BE2C (cell line): ENCODE data around the gene ELP5.

Experiments
- DNase-seq: peaks from one replicate; pipeline ENCODE4 v3.0.0-alpha.2; 2020
- H3K27me3 ChIP-seq: fragments of 250-450 bp; sonication (Bioruptor Pico); 2 replicates; pipeline ENCODE4 v1.5.1; 2020; ENCODE audit warnings: mild to moderate bottlenecking
- H3K36me3 ChIP-seq: fragments of 250-450 bp; sonication (Bioruptor Pico); 2 replicates; pipeline ENCODE4 v1.5.1; 2020; ENCODE audit warnings: mild to moderate bottlenecking
- H3K4me1 ChIP-seq: fragments of 250-450 bp; sonication (Bioruptor Pico); 2 replicates; pipeline ENCODE4 v1.5.1; 2020
- H3K4me3 ChIP-seq: 2 replicates; pipeline ENCODE4 v1.5.1; 2011; ENCODE audit warnings: low read depth, low read length
- H3K9me3 ChIP-seq: fragments of 250-450 bp; sonication (Bioruptor Pico); 2 replicates; pipeline ENCODE4 v1.5.1; 2020
- TF ChIP-seq, protein P1 (sequence below): IDR thresholded peaks from 2 replicates; pipeline ENCODE4 v1.5.1; 2012; ENCODE audit warnings: mild to moderate bottlenecking, low read depth, low read length

Gene ELP5

GRCh38 chr17:7283471-7284216 lies 31.6 kb downstream of the ELP5 start:
- DNase-seq = no peak
- H3K4me3 ChIP-seq = no peak overlapping the region
- H3K36me3 ChIP-seq = no peaks in the 10 kb centered on the region
- TF ChIP-seq, protein P1, sequence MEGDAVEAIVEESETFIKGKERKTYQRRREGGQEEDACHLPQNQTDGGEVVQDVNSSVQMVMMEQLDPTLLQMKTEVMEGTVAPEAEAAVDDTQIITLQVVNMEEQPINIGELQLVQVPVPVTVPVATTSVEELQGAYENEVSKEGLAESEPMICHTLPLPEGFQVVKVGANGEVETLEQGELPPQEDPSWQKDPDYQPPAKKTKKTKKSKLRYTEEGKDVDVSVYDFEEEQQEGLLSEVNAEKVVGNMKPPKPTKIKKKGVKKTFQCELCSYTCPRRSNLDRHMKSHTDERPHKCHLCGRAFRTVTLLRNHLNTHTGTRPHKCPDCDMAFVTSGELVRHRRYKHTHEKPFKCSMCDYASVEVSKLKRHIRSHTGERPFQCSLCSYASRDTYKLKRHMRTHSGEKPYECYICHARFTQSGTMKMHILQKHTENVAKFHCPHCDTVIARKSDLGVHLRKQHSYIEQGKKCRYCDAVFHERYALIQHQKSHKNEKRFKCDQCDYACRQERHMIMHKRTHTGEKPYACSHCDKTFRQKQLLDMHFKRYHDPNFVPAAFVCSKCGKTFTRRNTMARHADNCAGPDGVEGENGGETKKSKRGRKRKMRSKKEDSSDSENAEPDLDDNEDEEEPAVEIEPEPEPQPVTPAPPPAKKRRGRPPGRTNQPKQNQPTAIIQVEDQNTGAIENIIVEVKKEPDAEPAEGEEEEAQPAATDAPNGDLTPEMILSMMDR = no peak
- no peaks in the 10 kb centered on the region for H3K4me1 ChIP-seq
- H3K9me3 ChIP-seq = no peaks in the 10 kb centered on the region
- no peaks in the 10 kb centered on the region for H3K27me3 ChIP-seq

GRCh38 chr17:7284911-7285310 lies 32.9 kb downstream of the ELP5 start:
- TF ChIP-seq, protein P1 = no peak
- H3K9me3 ChIP-seq = no peaks in the 10 kb centered on the region
- no peaks in the 10 kb centered on the region for H3K4me1 ChIP-seq
- DNase-seq = no peak
- H3K27me3 ChIP-seq = no peaks in the 10 kb centered on the region; the same call in 1 of the 2 replicates
- no peaks in the 10 kb centered on the region for H3K36me3 ChIP-seq
- no peak overlapping the region for H3K4me3 ChIP-seq

DNA sequence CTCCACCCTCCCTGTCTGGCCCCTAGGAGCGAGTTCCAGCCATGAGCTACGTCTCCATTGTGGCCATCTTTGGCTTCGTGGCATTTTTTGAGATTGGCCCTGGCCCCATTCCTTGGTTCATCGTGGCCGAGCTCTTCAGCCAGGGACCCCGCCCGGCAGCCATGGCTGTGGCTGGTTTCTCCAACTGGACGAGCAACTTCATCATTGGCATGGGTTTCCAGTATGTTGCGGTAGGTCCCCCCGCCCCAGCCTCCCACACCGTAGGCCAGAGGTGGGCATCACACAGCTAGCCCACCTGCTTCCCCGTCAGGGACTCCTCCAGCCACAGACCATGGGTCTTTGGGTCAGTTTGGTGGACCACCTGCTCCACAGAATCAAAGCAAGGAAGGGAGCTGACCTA lies 33.7 kb downstream of the ELP5 start:
- H3K36me3 ChIP-seq = no peaks in the 10 kb centered on the region

DNA sequence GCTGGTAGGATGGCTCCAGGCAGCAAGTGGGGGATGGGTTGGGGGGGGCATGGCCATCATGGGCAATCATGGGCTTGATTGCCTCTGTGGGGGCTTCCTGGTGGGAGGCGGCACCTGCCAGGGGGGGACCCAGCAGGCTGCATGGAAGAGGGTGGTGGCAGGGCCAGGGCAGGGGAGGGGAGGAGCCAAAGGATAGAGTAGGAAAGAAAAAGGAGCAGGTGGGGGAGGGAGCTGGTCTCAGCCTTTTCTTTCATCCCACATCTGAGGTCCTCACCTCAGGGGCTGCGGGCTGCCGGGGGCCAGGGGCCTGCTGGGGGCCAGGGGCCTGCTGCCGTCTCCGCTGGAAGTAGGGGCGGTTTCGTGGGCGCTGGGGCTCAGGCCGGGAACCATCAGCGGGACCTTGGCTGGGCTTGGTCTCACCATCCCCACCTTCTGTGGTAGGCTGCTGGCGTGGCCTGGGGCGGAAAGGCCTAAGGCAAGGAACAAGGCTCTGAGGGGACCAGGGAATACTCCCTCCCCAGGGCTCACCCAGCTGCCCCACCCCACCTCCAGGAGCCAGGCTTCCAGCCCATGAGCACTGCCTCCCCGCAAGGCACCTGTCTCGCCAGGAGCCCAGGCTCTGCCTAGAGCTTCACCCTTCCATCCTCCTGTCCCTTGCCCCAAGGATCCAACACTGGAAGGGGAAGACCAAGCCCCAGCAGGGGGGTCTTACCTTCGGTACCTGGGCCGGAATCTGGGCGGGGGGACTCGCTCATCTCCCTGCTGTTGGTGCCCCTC lies 37.4 kb downstream of the ELP5 start:
- TF ChIP-seq, protein P1 = no peak
- Histone ChIP-seq H3K4me1 (no peaks in the 10 kb centered on the region), H3K36me3 (no peaks in the 10 kb centered on the region), H3K4me3 (no peak overlapping the region), H3K27me3 (peaks cover 28% of the 10 kb centered on the region), H3K9me3 (no peaks in the 10 kb centered on the region)
- no peak for DNase-seq

More for the DNA sequence above, 33.7 kb downstream of the ELP5 start:
- H3K4me1 ChIP-seq = no peaks in the 10 kb centered on the region
- TF ChIP-seq, protein P1 = no peak
- peaks cover 4% of the 10 kb centered on the region; the same call in 1 of the 2 replicates for H3K27me3 ChIP-seq
- no peaks in the 10 kb centered on the region for H3K9me3 ChIP-seq
- H3K4me3 ChIP-seq = no peak overlapping the region
- no peak for DNase-seq

DNA sequence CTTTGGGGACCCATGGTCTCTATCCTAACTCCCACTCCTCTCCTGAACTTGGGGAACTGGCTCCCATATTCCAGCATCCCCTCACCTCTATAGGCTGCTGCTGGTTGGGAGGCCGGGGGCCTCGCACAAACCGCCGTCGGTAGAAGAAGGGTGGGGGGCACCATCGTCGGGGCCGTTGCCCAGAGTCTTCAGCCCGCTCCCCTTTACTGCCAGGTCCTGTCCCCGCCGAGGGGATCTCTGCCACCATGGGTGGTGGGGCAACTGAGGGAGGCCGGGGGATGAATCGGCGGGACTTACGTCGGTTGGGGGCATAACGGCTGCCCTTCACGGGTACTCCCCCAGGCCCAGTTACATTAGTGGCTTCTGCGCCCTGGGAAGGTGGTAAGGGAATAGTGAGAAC lies 38.2 kb downstream of the ELP5 start:
- H3K27me3 ChIP-seq = peaks cover 28% of the 10 kb centered on the region
- H3K9me3 ChIP-seq = no peaks in the 10 kb centered on the region
- DNase-seq = no peak
- H3K4me3 ChIP-seq = no peak overlapping the region
- H3K4me1 ChIP-seq = no peaks in the 10 kb centered on the region
- TF ChIP-seq, protein P1 = no peak
- no peaks in the 10 kb centered on the region for H3K36me3 ChIP-seq

DNA sequence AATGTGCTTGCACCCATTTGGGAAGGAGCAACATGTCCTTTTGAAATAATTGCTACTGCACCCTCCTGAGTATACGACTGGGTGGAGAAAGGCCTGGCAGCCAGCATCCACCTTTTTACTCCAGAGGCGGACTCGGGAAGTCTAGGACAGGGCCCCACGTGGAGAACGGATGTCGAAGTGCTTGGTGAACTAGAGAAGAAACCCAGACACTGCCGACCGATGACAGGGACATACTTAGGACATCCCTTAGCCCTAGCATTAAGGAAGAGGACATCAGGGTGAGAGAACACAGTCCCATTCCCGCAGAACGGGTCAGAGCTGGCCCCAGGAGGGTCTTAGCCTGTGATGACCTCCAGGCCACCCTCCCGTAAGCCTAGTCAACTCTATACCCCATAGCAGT lies 38.7 kb downstream of the ELP5 start:
- TF ChIP-seq, protein P1 = no peak
- DNase-seq = no peak
- no peaks in the 10 kb centered on the region for H3K36me3 ChIP-seq
- no peak overlapping the region for H3K4me3 ChIP-seq
- H3K27me3 ChIP-seq = peaks cover 28% of the 10 kb centered on the region
- no peaks in the 10 kb centered on the region for H3K9me3 ChIP-seq
- no peaks in the 10 kb centered on the region for H3K4me1 ChIP-seq
